ENCODE data around the gene MTG1. TPM values are rescaled to one million over a fixed set of nuclear protein-coding genes. Genes with fewer than 3 reads are reported as not detected.

Gene MTG1, protein sequence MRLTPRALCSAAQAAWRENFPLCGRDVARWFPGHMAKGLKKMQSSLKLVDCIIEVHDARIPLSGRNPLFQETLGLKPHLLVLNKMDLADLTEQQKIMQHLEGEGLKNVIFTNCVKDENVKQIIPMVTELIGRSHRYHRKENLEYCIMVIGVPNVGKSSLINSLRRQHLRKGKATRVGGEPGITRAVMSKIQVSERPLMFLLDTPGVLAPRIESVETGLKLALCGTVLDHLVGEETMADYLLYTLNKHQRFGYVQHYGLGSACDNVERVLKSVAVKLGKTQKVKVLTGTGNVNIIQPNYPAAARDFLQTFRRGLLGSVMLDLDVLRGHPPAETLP
- polyA plus RNA-seq (ENCODE audit: insufficient read length): 43.2 TPM

DNA sequence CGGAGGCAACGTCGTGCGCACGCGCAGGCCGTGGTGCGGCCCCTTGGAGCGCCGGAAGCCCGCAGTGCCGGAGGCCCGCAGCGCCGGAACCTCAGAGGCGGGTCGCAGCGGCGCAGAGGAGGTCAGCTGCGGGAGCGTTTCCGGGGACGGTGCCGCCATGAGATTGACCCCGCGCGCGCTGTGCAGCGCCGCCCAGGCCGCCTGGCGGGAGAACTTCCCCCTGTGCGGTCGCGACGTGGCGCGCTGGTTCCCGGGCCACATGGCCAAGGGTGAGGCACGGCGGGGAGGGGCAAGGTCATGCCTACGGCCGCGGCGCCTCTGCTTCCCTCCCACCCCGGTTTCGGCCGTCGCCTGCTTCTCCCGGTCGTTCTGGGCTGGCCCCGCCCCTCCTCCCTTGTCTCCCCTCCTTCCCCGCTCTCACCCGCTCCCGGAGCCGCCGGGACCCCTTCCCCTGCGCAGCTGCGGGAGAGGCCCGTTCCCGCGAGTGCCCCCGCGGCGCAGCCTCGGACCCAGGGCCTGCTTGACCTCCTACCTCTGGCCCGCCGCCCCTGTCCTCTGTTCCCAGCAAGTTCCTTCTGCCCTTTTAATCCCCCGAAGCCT lies at the start of gene MTG1:
Gene MTG1 (plus strand): TSS at position 94 of the 600 bp plus-strand sequence. CDS start 64 bp downstream, at position 158.
- DNase-seq (ENCODE audit: low read depth): peak; percentile 80

GRCh38 chr10:133344236-133344635 lies 49.7 kb upstream of the MTG1 start:
- no peak for DNase-seq (ENCODE audit: low read depth)

- DNase-seq (ENCODE audit: low read depth): no peak
Measured at GRCh38 chr10:133346413-133346812, 47.5 kb upstream of the MTG1 start.

GRCh38 chr10:133347710-133348517 lies 46.0 kb upstream of the MTG1 start:
- DNase-seq (ENCODE audit: low read depth): no peak

- no peak for DNase-seq (ENCODE audit: low read depth)
Measured at GRCh38 chr10:133349160-133349568, 44.8 kb upstream of the MTG1 start.

DNA sequence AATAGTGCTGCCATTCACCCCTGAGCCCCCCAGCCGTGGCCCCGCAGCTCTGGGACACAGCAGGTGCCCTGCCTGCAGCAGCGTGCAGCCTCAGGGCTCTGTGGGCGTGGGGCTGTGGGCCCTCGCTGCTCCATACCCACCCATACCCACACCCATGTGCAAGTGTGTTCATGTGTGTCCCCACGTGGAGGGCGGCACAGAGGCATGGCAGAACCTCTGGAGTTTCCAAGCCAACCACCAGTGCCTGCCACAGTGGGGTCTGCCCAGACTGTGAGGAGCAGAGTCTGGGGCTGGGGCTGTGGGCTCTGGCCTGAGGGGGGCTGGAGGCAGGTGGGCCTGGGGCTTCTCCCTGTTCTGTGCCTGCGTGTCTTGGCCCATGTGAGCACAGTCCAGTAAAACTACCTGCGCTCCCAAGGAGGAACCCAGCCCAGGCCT lies 44.4 kb upstream of the MTG1 start:
- DNase-seq (ENCODE audit: low read depth): no peak

- DNase-seq (ENCODE audit: low read depth): no peak
Measured at GRCh38 chr10:133350283-133350949, 43.5 kb upstream of the MTG1 start.

DNA sequence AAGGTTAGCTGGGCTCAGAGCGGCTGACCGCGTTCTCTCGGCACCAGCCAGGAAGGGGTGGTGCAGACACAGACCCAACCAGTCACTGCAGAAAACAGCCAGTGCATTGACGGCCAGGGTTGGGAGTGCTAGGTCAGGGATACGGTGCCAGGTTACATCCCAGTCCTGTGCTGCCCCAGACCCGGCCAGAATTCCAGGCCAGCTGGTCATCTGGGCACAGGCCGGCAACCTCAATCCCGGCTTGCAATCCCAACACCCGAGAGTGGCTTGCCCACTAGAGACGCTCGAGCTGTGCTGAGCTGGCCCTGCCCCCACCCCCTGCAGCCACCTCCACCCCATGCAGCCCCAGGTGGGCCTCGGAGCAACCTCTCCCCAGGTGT lies 43.0 kb upstream of the MTG1 start:
- no peak for DNase-seq (ENCODE audit: low read depth)

DNA sequence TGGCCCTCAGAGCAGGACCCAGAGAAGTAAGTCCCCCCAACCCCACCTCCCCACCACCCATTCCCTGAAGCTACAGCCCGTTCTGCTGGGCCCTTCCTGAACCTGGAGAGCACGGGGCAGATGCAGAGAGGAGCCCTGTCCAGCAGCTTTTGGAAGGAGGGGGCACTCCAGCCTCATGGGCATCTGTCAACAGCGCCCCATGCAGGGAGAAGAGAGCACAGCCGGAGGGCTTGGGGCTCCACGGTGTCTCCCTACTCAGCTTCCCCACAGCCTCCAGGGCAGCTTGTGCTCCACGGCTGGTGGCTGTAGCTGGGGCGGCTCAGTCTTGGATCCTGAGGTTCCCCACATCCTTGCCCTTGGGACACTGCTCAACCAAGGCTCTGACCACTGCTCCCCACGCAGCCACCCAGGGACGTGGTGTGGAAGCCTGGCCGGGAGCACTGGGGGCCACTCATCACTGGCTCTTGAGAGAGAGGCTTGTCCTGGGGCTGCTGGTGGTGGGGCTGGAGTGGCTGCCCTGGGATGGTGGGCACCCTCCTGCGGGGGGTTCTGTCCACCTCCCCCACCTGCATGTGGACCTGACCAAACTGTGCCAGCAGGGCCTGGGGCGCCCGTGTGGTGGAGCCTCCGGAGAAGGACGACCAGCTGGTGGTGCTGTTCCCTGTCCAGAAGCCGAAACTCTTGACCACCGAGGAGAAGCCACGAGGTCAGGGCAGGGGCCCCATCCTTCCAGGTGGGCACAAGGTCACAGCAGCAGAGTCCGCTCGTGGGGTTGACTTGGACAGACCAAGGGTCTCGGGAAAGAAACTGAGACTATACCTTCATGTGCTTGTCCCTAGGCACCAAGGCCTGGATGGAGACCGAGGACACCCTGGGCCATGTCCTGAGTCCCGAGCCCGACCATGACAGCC lies 42.3 kb upstream of the MTG1 start:
- no peak for DNase-seq (ENCODE audit: low read depth)

- no peak for DNase-seq (ENCODE audit: low read depth)
Measured at GRCh38 chr10:133353202-133353959, 40.6 kb upstream of the MTG1 start.

- DNase-seq (ENCODE audit: low read depth): no peak
Measured at GRCh38 chr10:133353988-133354605, 39.9 kb upstream of the MTG1 start.

DNA sequence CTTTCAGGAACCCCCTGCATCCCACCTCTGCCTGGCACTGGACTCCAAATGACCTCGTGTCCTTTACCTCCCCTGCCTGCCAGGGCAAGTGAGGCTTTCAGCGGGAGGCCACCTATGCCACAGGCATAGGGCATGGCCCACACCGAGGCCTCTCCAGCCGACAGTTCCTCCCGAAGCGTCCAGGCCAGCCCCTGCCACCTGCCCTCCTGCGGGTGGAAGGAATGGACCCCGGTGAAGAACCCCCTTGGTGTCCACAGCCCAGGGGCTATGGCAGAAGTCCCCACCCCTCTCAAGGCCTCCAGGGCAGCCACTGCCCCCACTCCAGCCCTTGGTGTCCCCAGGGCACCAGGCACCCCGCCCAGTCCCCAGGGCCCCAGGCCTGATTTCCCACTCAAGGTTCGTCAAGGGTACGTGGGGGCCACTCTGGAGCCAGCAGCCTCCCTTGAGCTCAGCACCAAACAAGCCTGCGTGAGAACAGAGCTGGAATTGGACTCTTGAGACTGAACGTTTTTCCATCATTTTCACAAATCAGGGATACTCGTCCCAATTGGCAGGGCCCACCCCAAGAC lies 39.2 kb upstream of the MTG1 start:
- DNase-seq (ENCODE audit: low read depth): no peak

GRCh38 chr10:133355266-133355665 lies 38.7 kb upstream of the MTG1 start:
- DNase-seq (ENCODE audit: low read depth): no peak

DNA sequence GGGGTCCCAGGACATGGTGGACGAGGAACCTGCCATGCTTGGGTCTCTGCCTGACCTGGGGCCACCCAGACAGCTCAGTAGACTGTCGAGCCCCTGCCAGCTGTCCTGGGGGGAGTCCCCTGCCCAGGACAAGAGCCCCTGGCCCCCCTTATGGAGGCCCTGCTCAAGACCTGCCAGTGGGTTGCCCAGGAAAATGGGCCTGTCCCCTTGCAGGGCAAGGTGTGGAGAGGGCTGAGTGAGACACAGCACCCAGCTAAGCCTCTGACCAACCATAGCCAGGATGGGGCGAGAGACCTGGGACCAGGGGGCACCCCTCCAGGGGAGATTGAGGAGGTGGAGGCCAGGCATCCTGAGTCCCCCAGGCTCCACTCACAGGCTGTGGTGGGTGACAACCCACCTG lies 38.0 kb upstream of the MTG1 start:
- no peak for DNase-seq (ENCODE audit: low read depth)

DNA sequence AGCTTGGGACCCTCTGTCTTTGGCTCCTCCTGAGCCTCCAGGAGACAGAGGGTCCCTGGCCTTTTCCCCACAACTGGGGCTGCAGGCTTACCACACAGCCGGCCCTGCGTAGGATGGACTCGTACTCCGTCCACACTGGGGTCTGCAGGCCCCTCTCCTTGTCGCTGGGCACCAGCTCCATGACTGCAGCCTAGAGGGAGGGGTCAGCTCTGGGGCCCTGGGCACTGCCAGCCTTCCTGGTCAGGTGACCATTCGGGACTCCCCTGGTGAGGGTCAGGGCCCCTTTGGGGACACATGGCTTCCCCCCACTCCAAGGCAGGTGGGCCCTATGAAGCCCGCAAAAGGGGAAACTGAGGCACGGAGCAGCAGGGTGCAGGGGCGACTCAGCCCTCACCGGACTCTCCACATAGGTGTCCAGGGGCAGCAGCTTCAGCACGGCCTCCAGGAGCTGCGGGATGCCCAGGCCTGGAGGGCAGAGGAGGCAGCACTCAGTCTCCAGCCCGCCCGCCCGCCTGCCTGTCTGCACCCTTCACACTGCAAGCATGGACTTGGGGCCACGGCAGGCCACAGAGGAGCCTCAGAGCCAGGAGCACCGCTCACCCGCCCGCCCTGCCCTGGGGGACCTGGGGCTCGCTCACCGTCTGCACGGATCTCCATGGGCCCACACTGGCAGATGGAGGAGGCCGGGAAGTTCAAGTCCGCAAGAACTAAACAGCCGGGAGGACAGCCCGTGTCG lies 37.2 kb upstream of the MTG1 start:
- no peak for DNase-seq (ENCODE audit: low read depth)

- DNase-seq (ENCODE audit: low read depth): no peak
Measured at GRCh38 chr10:133357285-133358161, 36.4 kb upstream of the MTG1 start, which contains the start of gene FUOM. Gene FUOM, minus strand, starts transcription at chr10:133358019. Its CDS starts 12 bp downstream, at chr10:133358007.

DNA sequence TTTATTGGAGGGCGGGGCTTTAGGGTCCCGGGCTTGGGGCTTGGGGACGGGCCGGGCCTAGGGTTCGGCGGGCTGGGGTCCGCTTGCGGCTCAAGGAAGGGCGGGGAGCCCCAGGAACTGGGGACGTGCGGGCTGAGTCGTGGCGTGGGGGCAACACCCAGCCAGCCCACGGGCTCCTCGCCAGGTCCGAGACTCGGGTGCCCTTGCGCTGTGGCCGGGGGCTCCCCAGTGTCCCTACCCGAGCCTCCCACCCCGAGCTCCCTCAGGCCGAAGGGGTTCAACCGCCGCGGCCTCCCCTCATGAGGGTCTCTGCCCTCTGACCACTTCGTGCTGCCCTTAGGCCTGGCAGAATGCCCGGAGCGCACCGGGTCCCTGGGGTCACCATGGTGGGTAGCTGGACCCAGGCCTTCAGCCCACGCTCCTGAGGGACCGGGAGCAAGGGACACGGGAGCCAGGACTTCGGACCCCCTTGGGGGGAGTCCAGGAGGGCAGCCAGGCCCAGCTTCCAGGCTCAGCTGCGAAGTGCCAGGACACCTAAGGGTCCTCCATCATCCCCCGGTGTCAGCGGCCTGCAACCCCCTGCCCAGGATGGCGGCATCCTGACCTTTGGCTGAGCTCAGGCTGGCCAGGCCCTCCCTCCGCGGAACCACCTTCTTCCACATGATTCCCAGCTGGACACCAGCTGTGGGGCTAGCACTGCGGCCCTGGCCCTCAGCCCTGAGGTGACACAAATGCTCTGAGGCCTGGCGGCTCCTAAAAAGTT lies 35.6 kb upstream of the MTG1 start:
- no peak for DNase-seq (ENCODE audit: low read depth)
